Erythroblast (primary cell): ENCODE measurements around the gene LPGAT1.

Source experiments
- GATA1 ChIP-seq: IDR thresholded peaks from 2 replicates; pipeline ENCODE4 v1.6.1; 2011; ENCODE audit warnings: low read depth, mild to moderate bottlenecking, control low read depth, low read length, moderate library complexity
- POLR2A ChIP-seq: IDR thresholded peaks from 2 replicates; pipeline ENCODE4 v1.6.1; 2011; ENCODE audit warnings: mild to moderate bottlenecking, low read length

- TF ChIP-seq POLR2A (no peak), GATA1 (no peak)
Observed at GRCh38 chr1:211703812-211704537, 126.6 kb downstream of the LPGAT1 start.
